ENCODE results near the gene PACRG. TPM values are rescaled to one million over a fixed set of nuclear protein-coding genes. Genes with fewer than 3 reads are reported as not detected.

PACRG gene
- total RNA-seq, 6 donors from 2014 or later: 0.52 to 15.3 (median 3.1) TPM

DNA sequence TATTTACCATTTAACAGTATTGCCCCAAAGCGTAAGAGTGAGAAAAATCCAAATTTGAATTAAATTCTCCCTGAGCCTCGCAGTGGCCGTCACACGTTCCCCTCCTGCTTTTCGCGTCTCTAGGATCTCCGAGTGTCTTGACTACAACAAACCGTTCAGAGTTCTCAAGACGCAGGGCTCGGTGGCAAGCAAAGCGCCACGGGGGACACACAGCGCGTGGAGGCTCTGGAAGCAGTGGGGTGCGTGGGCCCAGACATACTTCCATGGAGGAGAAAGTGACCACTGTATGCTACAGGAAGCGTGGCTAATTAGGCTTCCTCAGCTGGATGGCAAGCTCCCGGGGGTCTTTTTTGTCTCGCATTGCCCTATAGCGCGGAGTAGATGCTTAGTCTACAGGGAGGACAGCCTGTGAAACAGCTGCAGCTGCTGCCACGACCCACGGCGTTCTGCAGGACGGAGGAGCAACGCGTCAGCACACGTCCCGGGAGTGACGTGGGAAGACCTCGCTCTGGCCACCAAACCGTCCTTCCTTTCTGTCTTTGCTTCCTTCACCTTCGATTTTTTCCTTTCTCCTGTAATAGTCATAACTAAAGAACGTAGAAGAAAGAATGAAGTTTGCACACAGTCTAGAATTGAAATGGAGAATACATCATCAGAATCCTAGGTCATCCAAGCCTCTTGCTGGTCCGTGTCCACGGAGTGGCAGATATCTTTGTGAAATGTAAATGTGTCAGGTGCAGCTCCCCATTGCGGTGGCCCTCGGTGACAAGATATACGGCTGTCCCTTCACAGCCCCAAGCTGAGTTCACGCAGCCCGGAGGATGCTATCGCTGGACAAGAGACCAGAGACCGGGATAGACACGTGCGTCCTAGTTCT is 582.6 kb downstream of the PACRG start:
- no peaks in the 10 kb centered on the region for H3K27me3 ChIP-seq
- H3K36me3 ChIP-seq: no peaks in the 10 kb centered on the region
- H3K27ac ChIP-seq: no peak overlapping the region
- WGBS, 2 donors: 93 to 94% methylated on average over 44 of the region's 44 CpGs
- TF ChIP-seq, protein P1, sequence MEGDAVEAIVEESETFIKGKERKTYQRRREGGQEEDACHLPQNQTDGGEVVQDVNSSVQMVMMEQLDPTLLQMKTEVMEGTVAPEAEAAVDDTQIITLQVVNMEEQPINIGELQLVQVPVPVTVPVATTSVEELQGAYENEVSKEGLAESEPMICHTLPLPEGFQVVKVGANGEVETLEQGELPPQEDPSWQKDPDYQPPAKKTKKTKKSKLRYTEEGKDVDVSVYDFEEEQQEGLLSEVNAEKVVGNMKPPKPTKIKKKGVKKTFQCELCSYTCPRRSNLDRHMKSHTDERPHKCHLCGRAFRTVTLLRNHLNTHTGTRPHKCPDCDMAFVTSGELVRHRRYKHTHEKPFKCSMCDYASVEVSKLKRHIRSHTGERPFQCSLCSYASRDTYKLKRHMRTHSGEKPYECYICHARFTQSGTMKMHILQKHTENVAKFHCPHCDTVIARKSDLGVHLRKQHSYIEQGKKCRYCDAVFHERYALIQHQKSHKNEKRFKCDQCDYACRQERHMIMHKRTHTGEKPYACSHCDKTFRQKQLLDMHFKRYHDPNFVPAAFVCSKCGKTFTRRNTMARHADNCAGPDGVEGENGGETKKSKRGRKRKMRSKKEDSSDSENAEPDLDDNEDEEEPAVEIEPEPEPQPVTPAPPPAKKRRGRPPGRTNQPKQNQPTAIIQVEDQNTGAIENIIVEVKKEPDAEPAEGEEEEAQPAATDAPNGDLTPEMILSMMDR (IDR thresholded peaks at IDR 0.05): no peak
- TF ChIP-seq POLR2AphosphoS5 (IDR thresholded peaks at IDR 0.05): no peak
- TF ChIP-seq POLR2A (IDR thresholded peaks at IDR 0.05): no peak
- TF ChIP-seq EP300 (IDR thresholded peaks at IDR 0.05): no peak
- DNase-seq (no peak), ATAC-seq (ENCODE audit: low FRiP score in 2 of 2) (no peak)
- H3K4me1 ChIP-seq: no peaks in the 10 kb centered on the region
- no peak overlapping the region for H3K4me3 ChIP-seq
- no peaks in the 10 kb centered on the region for H3K9me3 ChIP-seq

DNA sequence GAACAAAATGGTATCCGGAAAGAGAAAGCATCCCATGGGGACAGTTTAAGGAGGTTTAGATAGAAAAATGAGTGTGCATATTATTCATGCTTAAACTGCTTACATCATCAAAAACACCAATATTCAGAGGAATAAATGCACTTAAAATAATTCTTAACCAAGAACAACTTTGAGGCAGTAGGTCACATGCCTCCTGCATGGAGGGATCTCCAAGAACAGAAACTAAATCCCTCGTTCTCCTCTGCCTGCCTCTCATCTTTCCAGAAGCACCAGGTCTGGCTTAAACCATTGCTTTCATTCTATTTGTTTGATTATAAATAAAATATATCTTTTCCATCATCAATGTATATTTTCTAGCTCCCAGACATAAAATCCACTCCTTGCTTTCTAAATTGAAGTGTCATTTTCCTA is 583.2 kb downstream of the PACRG start:
- Histone ChIP-seq H3K4me1 (no peaks in the 10 kb centered on the region), H3K27ac (no peak overlapping the region), H3K9me3 (no peaks in the 10 kb centered on the region), H3K36me3 (no peaks in the 10 kb centered on the region), H3K27me3 (no peaks in the 10 kb centered on the region), H3K4me3 (no peak overlapping the region)
- DNase-seq (no peak), ATAC-seq (ENCODE audit: low FRiP score in 2 of 2) (no peak)
- 80 to 90% methylated on average over 2 of the region's 2 CpGs for WGBS, 2 donors
- TF ChIP-seq POLR2A (IDR thresholded peaks at IDR 0.05): no peak
- TF ChIP-seq, protein P1 (IDR thresholded peaks at IDR 0.05): no peak

DNA sequence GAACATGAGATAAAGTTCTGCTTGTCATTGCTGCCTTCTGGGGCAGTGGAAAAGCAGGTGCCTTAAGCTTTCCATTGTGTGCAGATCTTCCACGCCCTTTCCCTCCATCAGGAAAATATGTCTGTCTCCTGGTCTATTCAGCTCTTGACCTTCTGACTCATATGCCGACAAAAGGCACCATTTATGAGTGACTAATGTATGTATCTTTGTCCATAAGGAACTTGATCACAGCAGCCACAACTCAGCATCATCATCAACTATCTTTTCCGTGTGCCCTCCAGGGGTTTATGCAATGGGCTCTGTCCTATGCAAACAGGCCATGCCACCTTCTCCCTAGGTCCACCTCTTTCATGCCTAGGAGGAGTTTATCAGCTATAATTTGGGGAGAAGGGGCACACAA is 584.1 kb downstream of the PACRG start:
- H3K27ac ChIP-seq: no peak overlapping the region
- H3K4me1 ChIP-seq: no peaks in the 10 kb centered on the region
- no peaks in the 10 kb centered on the region for H3K36me3 ChIP-seq
- H3K9me3 ChIP-seq: no peaks in the 10 kb centered on the region
- 85 to 90% methylated on average over 3 of the region's 3 CpGs for WGBS, 2 donors
- DNase-seq (no peak), ATAC-seq (ENCODE audit: low FRiP score in 2 of 2) (no peak)
- TF ChIP-seq POLR2AphosphoS5 (IDR thresholded peaks at IDR 0.05) (no peak), EP300 (IDR thresholded peaks at IDR 0.05) (no peak), POLR2A (IDR thresholded peaks at IDR 0.05) (no peak)
- TF ChIP-seq, protein P1 (IDR thresholded peaks at IDR 0.05): no peak
- no peak overlapping the region for H3K4me3 ChIP-seq
- H3K27me3 ChIP-seq: no peaks in the 10 kb centered on the region

DNA sequence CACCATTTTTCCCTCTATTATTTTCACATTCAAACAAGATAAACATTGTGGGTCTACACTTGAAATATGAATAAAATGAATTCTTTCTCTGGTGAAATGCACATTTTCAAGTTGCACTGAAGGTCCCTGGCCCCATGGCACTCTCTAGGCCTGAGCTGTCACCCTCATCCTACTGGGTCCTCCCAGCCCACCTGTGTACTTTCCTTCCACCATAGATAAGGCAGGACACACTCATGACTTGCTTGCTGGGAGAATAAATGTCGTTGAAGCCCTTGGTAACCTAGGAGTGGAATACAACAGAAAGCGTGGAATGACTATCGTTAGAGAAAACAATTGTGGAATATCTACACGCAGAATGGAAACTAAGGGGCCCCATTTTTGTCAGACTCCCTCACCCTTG is 585.8 kb downstream of the PACRG start:
- Histone ChIP-seq H3K27ac (no peak overlapping the region), H3K4me3 (no peak overlapping the region), H3K9me3 (no peaks in the 10 kb centered on the region), H3K4me1 (no peaks in the 10 kb centered on the region), H3K27me3 (no peaks in the 10 kb centered on the region), H3K36me3 (no peaks in the 10 kb centered on the region)
- ATAC-seq (ENCODE audit: low FRiP score in 2 of 2) (no peak), DNase-seq (no peak)
- TF ChIP-seq, protein P1 (IDR thresholded peaks at IDR 0.05): no peak
- no peak for TF ChIP-seq POLR2AphosphoS5 (IDR thresholded peaks at IDR 0.05)
- no peak for TF ChIP-seq EP300 (IDR thresholded peaks at IDR 0.05)
- no peak for TF ChIP-seq POLR2A (IDR thresholded peaks at IDR 0.05)
- 85 to 90% methylated on average over 4 of the region's 4 CpGs for WGBS, 2 donors

DNA sequence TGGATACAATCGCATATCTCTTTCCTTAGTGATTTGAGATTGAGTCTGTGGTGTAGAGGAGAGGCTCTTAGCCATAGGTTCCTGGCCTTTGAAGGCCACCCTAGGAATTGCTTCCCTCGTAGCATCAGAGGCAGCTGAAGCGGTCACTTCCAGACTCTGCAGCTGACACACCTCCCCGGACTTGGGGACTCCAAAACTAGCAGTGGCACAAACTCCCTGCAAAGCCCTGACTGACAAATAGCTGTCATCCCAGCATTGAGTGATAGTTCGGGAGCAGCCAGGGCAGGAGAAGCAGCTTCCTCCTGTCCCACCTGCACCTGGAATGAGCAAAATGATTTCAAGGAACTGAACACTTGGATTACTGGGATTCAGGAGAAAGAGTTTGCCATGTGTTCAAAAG is 586.2 kb downstream of the PACRG start:
- 94 to 100% methylated on average over 1 to 5 of the region's 5 CpGs for WGBS, 2 donors
- H3K27me3 ChIP-seq: no peaks in the 10 kb centered on the region
- TF ChIP-seq POLR2A (IDR thresholded peaks at IDR 0.05): no peak
- TF ChIP-seq EP300 (IDR thresholded peaks at IDR 0.05): no peak
- TF ChIP-seq POLR2AphosphoS5 (IDR thresholded peaks at IDR 0.05): no peak
- TF ChIP-seq, protein P1 (IDR thresholded peaks at IDR 0.05): no peak
- no peak overlapping the region for H3K4me3 ChIP-seq
- H3K36me3 ChIP-seq: no peaks in the 10 kb centered on the region
- H3K4me1 ChIP-seq: no peaks in the 10 kb centered on the region
- no peak for ATAC-seq (ENCODE audit: low FRiP score in 2 of 2)
- no peak for DNase-seq
- H3K27ac ChIP-seq: no peak overlapping the region
- no peaks in the 10 kb centered on the region for H3K9me3 ChIP-seq

Data from upper lobe of left lung (tissue), 6 donors.